IMR-90 (cell line): ENCODE results near the gene RASGRP3. TPM values are rescaled to one million over a fixed set of nuclear protein-coding genes. Genes with fewer than 3 reads are reported as not detected.
A peak's percentile ranks its signal among the peaks of the same experiment; 100 is the strongest.

Experiments
- ATAC-seq: fragments of 200-7000 bp; cut with Tn5 transposase; 2 replicates; pipeline ENCODE4 v1.9.1; 2020; ENCODE audit warnings: low read depth, mild to moderate bottlenecking, moderate library complexity
- BruUV-seq: library from RNA; stranded (reverse); fragments of 400-500 nt; replicated peaks from 2 replicates; lab custom pipeline; 2021; lab: Mats Ljungman, UMichigan
- CTCF ChIA-PET: fragments of 300-600 bp; formaldehyde crosslinking; extraction: SDS; loops from one replicate; lab custom pipeline; 2021; ENCODE audit warnings: antibody characterized with exemption; lab: Yijun Ruan, JAX
- POLR2A ChIA-PET: fragments of 300-600 bp; sonication (Branson Sonifier 250); formaldehyde crosslinking; loops from one replicate; lab custom pipeline; 2022; ENCODE audit warnings: antibody characterized with exemption; ENCODE audit not compliant: unreplicated experiment; lab: Charles Lee
- DNase-seq: peaks from one replicate; pipeline ENCODE4 v3.0.0; 2013
- H2AFZ ChIP-seq: replicated peaks from 2 replicates; pipeline ENCODE3; 2013; ENCODE audit warnings: low read length, mild to moderate bottlenecking; ENCODE audit not compliant: poor library complexity
- H2AK5ac ChIP-seq: 2 replicates; pipeline ENCODE4 v1.6.1; 2013; ENCODE audit warnings: low read depth, low read length, inconsistent platforms
- H2AK9ac ChIP-seq: replicated peaks from 2 replicates; pipeline ENCODE3; 2013; ENCODE audit warnings: mild to moderate bottlenecking, low read depth, low read length, moderate library complexity; ENCODE audit not compliant: poor library complexity
- H2BK120ac ChIP-seq: 2 replicates; pipeline ENCODE4 v1.6.1; 2013; ENCODE audit warnings: low read depth, low read length, inconsistent platforms
- H2BK15ac ChIP-seq: 3 replicates; pipeline ENCODE4 v1.6.1; 2013; ENCODE audit warnings: low read depth, low read length, inconsistent platforms
- H2BK20ac ChIP-seq: 2 replicates; pipeline ENCODE4 v1.6.1; 2013; ENCODE audit warnings: low read depth, mild to moderate bottlenecking, inconsistent platforms, low read length, moderate library complexity
- H2BK5ac ChIP-seq: 2 replicates; pipeline ENCODE4 v1.6.1; 2013; ENCODE audit warnings: mild to moderate bottlenecking, low read depth, low read length, inconsistent platforms; ENCODE audit not compliant: poor library complexity, severe bottlenecking
- H3K14ac ChIP-seq: replicated peaks from 2 replicates; pipeline ENCODE4 v1.6.1; 2013; ENCODE audit warnings: low read depth, low read length, inconsistent platforms
- H3K18ac ChIP-seq: 2 replicates; pipeline ENCODE4 v1.6.1; 2013; ENCODE audit warnings: low read depth, low read length, control low read depth
- H3K23ac ChIP-seq: 2 replicates; pipeline ENCODE4 v1.6.1; 2013; ENCODE audit warnings: low read depth, low read length, inconsistent platforms
- H3K27ac ChIP-seq: 2 replicates; pipeline ENCODE4 v1.5.1; 2013; ENCODE audit warnings: mild to moderate bottlenecking, control low read depth, low read length; ENCODE audit not compliant: insufficient read depth
- H3K27me3 ChIP-seq: 2 replicates; pipeline ENCODE4 v1.6.1; 2013; ENCODE audit warnings: low read length; ENCODE audit not compliant: control insufficient read depth, insufficient read depth
- H3K36me3 ChIP-seq: 2 replicates; pipeline ENCODE4 v1.6.1; 2013; ENCODE audit warnings: low read length, mixed read lengths; ENCODE audit not compliant: control insufficient read depth, insufficient read depth
- H3K4ac ChIP-seq: 2 replicates; pipeline ENCODE4 v1.6.1; 2013; ENCODE audit warnings: low read depth, low read length, inconsistent platforms
- H3K4me1 ChIP-seq: 2 replicates; pipeline ENCODE4 v1.6.1; 2013; ENCODE audit warnings: low read length, mixed read lengths; ENCODE audit not compliant: control insufficient read depth, insufficient read depth
- H3K4me2 ChIP-seq: 2 replicates; pipeline ENCODE4 v1.6.1; 2013; ENCODE audit warnings: low read depth, mild to moderate bottlenecking, control low read depth, low read length, moderate library complexity
- H3K4me3 ChIP-seq: 2 replicates; pipeline ENCODE4 v1.5.1; 2013; ENCODE audit warnings: low read depth, mild to moderate bottlenecking, control low read depth, low read length, moderate library complexity; ENCODE audit not compliant: insufficient read depth
- H3K56ac ChIP-seq: 2 replicates; pipeline ENCODE4 v1.6.1; 2013; ENCODE audit warnings: low read length, inconsistent platforms; ENCODE audit not compliant: insufficient read depth; ENCODE audit errors: extremely low read depth
- H3K79me1 ChIP-seq, 2 experiments: 2 replicates each; pipeline ENCODE4 v1.6.1; 2013; ENCODE audit warnings: low read length in 2 of 2, inconsistent platforms in 1 of 2, low read depth in 1 of 2
- H3K9ac ChIP-seq: 2 replicates; pipeline ENCODE4 v1.6.1; 2013; ENCODE audit warnings: low read depth, low read length, control low read depth
- H3K9me1 ChIP-seq: 2 replicates; pipeline ENCODE4 v1.6.1; 2013; ENCODE audit warnings: low read length, inconsistent platforms; ENCODE audit not compliant: insufficient read depth
- H3K9me3 ChIP-seq: 2 replicates; pipeline ENCODE4 v1.6.1; 2013; ENCODE audit warnings: low read length; ENCODE audit not compliant: control insufficient read depth, insufficient read depth
- H4K20me1 ChIP-seq: 2 replicates; pipeline ENCODE4 v1.6.1; 2013; ENCODE audit warnings: low read length, inconsistent platforms; ENCODE audit not compliant: insufficient read depth
- H4K5ac ChIP-seq: 2 replicates; pipeline ENCODE4 v1.6.1; 2013; ENCODE audit warnings: mild to moderate bottlenecking, low read depth, low read length, control low read depth
- H4K8ac ChIP-seq, 2 experiments: 2 replicates each; pipeline ENCODE4 v1.6.1; 2013; ENCODE audit warnings: low read depth in 2 of 2, low read length in 2 of 2, control low read depth in 1 of 2, inconsistent platforms in 1 of 2
- H4K91ac ChIP-seq: 2 replicates; pipeline ENCODE4 v1.6.1; 2013; ENCODE audit warnings: low read depth, low read length, inconsistent platforms; ENCODE audit not compliant: insufficient read depth
- BHLHE40 ChIP-seq: fragments of 150-350 bp; IDR thresholded peaks from 2 replicates; pipeline ENCODE4 v1.6.1; 2016; ENCODE audit warnings: mild to moderate bottlenecking, low read depth, low read length
- CEBPB ChIP-seq: IDR thresholded peaks from 2 replicates; pipeline ENCODE4 v1.6.1; 2012; ENCODE audit warnings: low read depth, low read length, improper control_type of control experiment
- ELK1 ChIP-seq: fragments of 150-350 bp; IDR thresholded peaks from 2 replicates; pipeline ENCODE4 v1.6.1; 2016; ENCODE audit warnings: low read depth, mild to moderate bottlenecking, low read length, moderate library complexity, borderline replicate concordance
- FOS ChIP-seq: fragments of 150-350 bp; IDR thresholded peaks from 2 replicates; pipeline ENCODE4 v1.6.1; 2016; ENCODE audit warnings: low read depth, low read length
- MXI1 ChIP-seq: IDR thresholded peaks from 2 replicates; pipeline ENCODE4 v1.6.1; 2012; ENCODE audit warnings: low read depth, mild to moderate bottlenecking, low read length, moderate library complexity, borderline replicate concordance
- POLR2A ChIP-seq: IDR thresholded peaks from 2 replicates; pipeline ENCODE4 v1.6.1; 2012; ENCODE audit warnings: mild to moderate bottlenecking, low read depth, low read length
- RAD21 ChIP-seq: IDR thresholded peaks from 2 replicates; pipeline ENCODE4 v1.6.1; 2012; ENCODE audit warnings: low read length, improper control_type of control experiment
- RCOR1 ChIP-seq: IDR thresholded peaks from 2 replicates; pipeline ENCODE4 v1.6.1; 2012; ENCODE audit warnings: mild to moderate bottlenecking, low read length, improper control_type of control experiment; ENCODE audit not compliant: insufficient replicate concordance
- RFX5 ChIP-seq: IDR thresholded peaks from 2 replicates; pipeline ENCODE4 v1.8.0; 2012; ENCODE audit warnings: low read depth, mild to moderate bottlenecking, low read length, moderate library complexity
- SMC3 ChIP-seq: fragments of 150-350 bp; IDR thresholded peaks from 2 replicates; pipeline ENCODE4 v1.6.1; 2016; ENCODE audit warnings: low read depth, mild to moderate bottlenecking, antibody characterized with exemption, low read length, moderate library complexity
- USF2 ChIP-seq: fragments of 150-350 bp; IDR thresholded peaks from 2 replicates; pipeline ENCODE4 v1.6.1; 2017; ENCODE audit warnings: mild to moderate bottlenecking, antibody characterized with exemption, low read length, low read depth
- WGBS, 2 experiments: methylation state at CpG; one replicate each; pipeline versions ENCODE4 v1.1.5 to v1.1.7; 2013; ENCODE audit warnings: missing lambda C conversion rate in 2 of 2; ENCODE audit not compliant: insufficient read length in 1 of 2; ENCODE audit errors: extremely low coverage in 2 of 2; 5-methylcytosine and 5-hydroxymethylcytosine counted together
- dilution Hi-C: fragments of 300-500 bp; cut with HindIII; formaldehyde crosslinking; loops from one replicate; pipeline ENCODE4 v1.14.3; 2018; ENCODE audit warnings: low sequenced_read_pairs; ENCODE audit not compliant: unreplicated experiment
- in situ Hi-C: fragments of 300-500 bp; cut with MboI; formaldehyde crosslinking; loops from 3 replicates; pipeline ENCODE4 v1.14.3; 2019; ENCODE audit warnings: low sequenced_read_pairs, inconsistent platforms, mixed read lengths
- intact Hi-C: fragments of 100-400 bp; cut with micrococcal nuclease; formaldehyde crosslinking; loops from 2 replicates; pipeline ENCODE4 v1.10.0; 2022
- polyA plus RNA-seq, 3 experiments: library from polyadenylated mRNA; depleted of rRNA; stranded (reverse); fragments of >200 nt; gene quantifications; 2 replicates each; pipeline ENCODE4 v1.2.3, GENCODE V29; 2012; ENCODE audit warnings: low replicate concordance in 1 of 3
- total RNA-seq: library from RNA; depleted of rRNA; stranded (reverse); fragments of >200 nt; gene quantifications from 2 replicates; pipeline ENCODE4 v1.2.3, GENCODE V29; 2012

Gene RASGRP3
- total and polyA plus RNA-seq, 2 of the 4 experiments (the other 2 are of a cell fraction) = 1.7 to 3.0 TPM

- Histone ChIP-seq H3K18ac (peak overlapping the region; percentile 83), H3K56ac (peak overlapping the region; percentile 62; the same call in 1 of the 2 replicates), H3K4me2 (no peak overlapping the region), H3K36me3 (no peaks in the 10 kb centered on the region), H3K4me1 (peaks cover 11% of the 10 kb centered on the region), H4K91ac (peak overlapping the region; percentile 74), H3K4me3 (no peak overlapping the region), H3K27ac (peak overlapping the region; percentile 40; the same call in 1 of the 2 replicates), H2BK5ac (peak overlapping the region; percentile 63), H2AK9ac (no peak overlapping the region), H3K9me1 (peaks cover 3% of the 10 kb centered on the region; the same call in 1 of the 2 replicates), H3K4ac (peak overlapping the region; percentile 74), H2BK20ac (peak overlapping the region; percentile 87), H3K9ac (peak overlapping the region; percentile 41; the same call in 1 of the 2 replicates), H4K8ac (peak overlapping the region; percentile 33 to 80; a peak in 3 of 4 replicates), H3K9me3 (no peaks in the 10 kb centered on the region), H4K5ac (peak overlapping the region; percentile 83; the same call in 1 of the 2 replicates), H2BK15ac (peak overlapping the region; percentile 53; the same call in 1 of the 3 replicates), H3K79me1 (no peaks in the 10 kb centered on the region), H3K27me3 (no peaks in the 10 kb centered on the region), H3K23ac (peak overlapping the region; percentile 83; the same call in 1 of the 2 replicates), H2BK120ac (peak overlapping the region; percentile 90), H3K14ac (peak overlapping the region; percentile 62), H2AFZ (no peak overlapping the region), H4K20me1 (no peaks in the 10 kb centered on the region), H2AK5ac (peak overlapping the region; percentile 65; the same call in 1 of the 2 replicates)
- ChIA-PET CTCF (interaction anchor here (0.6 to 1.0 kb wide), 3 partner anchors 38 to 146 kb away, joined by 3 to 4 read pairs (median 3); no protein-coding TSS in a partner anchor), POLR2A (interaction anchor here (0.5 kb wide), 1 partner anchor 42 kb away, joined by 4 read pairs; no protein-coding TSS in a partner anchor)
- ATAC-seq (no peak), DNase-seq (no peak)
- no CpG with 5 or more reads among the region's 2 CpGs for WGBS, 2 experiments
- dilution Hi-C loops = no loop called here
- no TSS peak for BruUV-seq
- intact Hi-C loops = loop anchor here (5.0 to 10.0 kb wide), 2 partner anchors 41 to 303 kb away; no protein-coding TSS in a partner anchor
- TF ChIP-seq USF2 (no peak), POLR2A (no peak), RCOR1 (no peak), ELK1 (no peak), RAD21 (no peak), BHLHE40 (no peak), MXI1 (no peak), FOS (no peak), RFX5 (no peak), SMC3 (no peak), CEBPB (no peak)
- in situ Hi-C loops = no loop called here
Measured at GRCh38 chr2:33437815-33438214, 38.6 kb upstream of the RASGRP3 start.
